DND-41 (cell line): ENCODE measurements around the gene ADD1.
A peak's percentile ranks its signal among the peaks of the same experiment; 100 is the strongest.

Source experiments
- ATAC-seq: fragments of 200-7000 bp; cut with Tn5 transposase; 3 replicates; pipeline ENCODE4 v1.9.1; 2021; ENCODE audit warnings: low read depth; ENCODE audit not compliant: insufficient read depth
- DNase-seq: peaks from one replicate; pipeline ENCODE4 v3.0.0-alpha.2; 2020
- H2AFZ ChIP-seq: 2 replicates; pipeline ENCODE4 v1.6.0; 2012; ENCODE audit warnings: low read depth, low read length
- H3K27ac ChIP-seq: 2 replicates; pipeline ENCODE4 v1.5.1; 2012; ENCODE audit warnings: low read length, inconsistent platforms
- H3K27me3 ChIP-seq: fragments of 200-600 bp; sonication (generic); 2 replicates; pipeline ENCODE4 v1.6.0; 2012; ENCODE audit warnings: low read length, mild to moderate bottlenecking, inconsistent platforms; ENCODE audit not compliant: insufficient read depth, poor library complexity
- H3K36me3 ChIP-seq: 2 replicates; pipeline ENCODE4 v1.5.1; 2012; ENCODE audit warnings: low read length, inconsistent platforms; ENCODE audit not compliant: insufficient read depth
- H3K4me1 ChIP-seq: 2 replicates; pipeline ENCODE4 v1.5.1; 2012; ENCODE audit warnings: mild to moderate bottlenecking, low read length; ENCODE audit not compliant: insufficient read depth
- H3K4me2 ChIP-seq: 2 replicates; pipeline ENCODE4 v1.6.0; 2012; ENCODE audit warnings: mild to moderate bottlenecking, moderate library complexity, low read length, inconsistent platforms; ENCODE audit not compliant: insufficient read depth
- H3K4me3 ChIP-seq, 2 experiments: fragments of 200-600 bp in 1 of 2; shearing (Covaris generic) in 1 of 2; 2 replicates each; pipeline ENCODE4 v1.5.1; 2012 to 2016; ENCODE audit warnings: inconsistent platforms in 2 of 2, low read length in 2 of 2, mild to moderate bottlenecking in 2 of 2, low read depth in 1 of 2, moderate library complexity in 1 of 2
- H3K79me2 ChIP-seq: 2 replicates; pipeline ENCODE4 v1.6.0; 2012; ENCODE audit warnings: low read length, inconsistent platforms; ENCODE audit not compliant: insufficient read depth
- H3K9ac ChIP-seq: 2 replicates; pipeline ENCODE4 v1.6.0; 2012; ENCODE audit warnings: low read depth, mild to moderate bottlenecking, inconsistent platforms, low read length, moderate library complexity
- H3K9me3 ChIP-seq: 2 replicates; pipeline ENCODE4 v1.5.1; 2012; ENCODE audit warnings: low read length, moderate library complexity, mild to moderate bottlenecking, inconsistent platforms; ENCODE audit not compliant: insufficient read depth, severe bottlenecking
- H4K20me1 ChIP-seq: 2 replicates; pipeline ENCODE4 v1.6.0; 2012; ENCODE audit warnings: low read length; ENCODE audit not compliant: insufficient read depth
- CTCF ChIP-seq: IDR thresholded peaks from 2 replicates; pipeline ENCODE4 v1.5.1; 2012; ENCODE audit warnings: borderline replicate concordance, low read length, moderate library complexity, mild to moderate bottlenecking; ENCODE audit not compliant: poor library complexity, severe bottlenecking; ENCODE audit errors: extremely low read depth
- EZH2 ChIP-seq: IDR thresholded peaks from 3 replicates; pipeline ENCODE4 v1.6.1; 2012; ENCODE audit warnings: borderline replicate concordance, low read depth, mild to moderate bottlenecking, moderate library complexity, low read length, inconsistent platforms; ENCODE audit not compliant: severe bottlenecking

Gene ADD1

GRCh38 chr4:2795893-2796848, 47.5 kb upstream of the ADD1 start:
- TF ChIP-seq CTCF, result no peak
- no peak for TF ChIP-seq EZH2
- Histone ChIP-seq H3K9me3 (no peaks in the 10 kb centered on the region), H3K27ac (no peak overlapping the region), H4K20me1 (no peaks in the 10 kb centered on the region), H3K27me3 (no peaks in the 10 kb centered on the region), H2AFZ (no peak overlapping the region), H3K4me2 (no peak overlapping the region), H3K79me2 (no peaks in the 10 kb centered on the region), H3K4me1 (no peaks in the 10 kb centered on the region), H3K36me3 (no peaks in the 10 kb centered on the region), H3K4me3 (no peak overlapping the region), H3K9ac (no peak overlapping the region)
- no peak for ATAC-seq
- no peak for DNase-seq

- H3K4me2 ChIP-seq, result no peak overlapping the region
- TF ChIP-seq EZH2 (no peak), CTCF (no peak)
- no peak overlapping the region for H2AFZ ChIP-seq
- no peaks in the 10 kb centered on the region for H3K27me3 ChIP-seq
- no peaks in the 10 kb centered on the region for H3K36me3 ChIP-seq
- no peaks in the 10 kb centered on the region for H4K20me1 ChIP-seq
- H3K9me3 ChIP-seq, result no peaks in the 10 kb centered on the region
- no peak overlapping the region for H3K4me3 ChIP-seq
- no peak for DNase-seq
- H3K9ac ChIP-seq, result no peak overlapping the region
- H3K79me2 ChIP-seq, result no peaks in the 10 kb centered on the region
- no peak for ATAC-seq
- no peaks in the 10 kb centered on the region for H3K4me1 ChIP-seq
- H3K27ac ChIP-seq, result no peak overlapping the region
These were observed 46.6 kb upstream of the ADD1 start for GRCh38 chr4:2796849-2797544.

- Histone ChIP-seq H3K4me2 (no peak overlapping the region), H3K27me3 (no peaks in the 10 kb centered on the region), H4K20me1 (no peaks in the 10 kb centered on the region), H3K79me2 (no peaks in the 10 kb centered on the region), H3K9ac (no peak overlapping the region), H3K4me1 (no peaks in the 10 kb centered on the region), H3K9me3 (no peaks in the 10 kb centered on the region), H3K4me3 (no peak overlapping the region), H3K27ac (no peak overlapping the region), H2AFZ (no peak overlapping the region), H3K36me3 (no peaks in the 10 kb centered on the region)
- TF ChIP-seq EZH2 (no peak), CTCF (no peak)
- peak; percentile 48 for DNase-seq
- ATAC-seq, result peak; percentile 48
These were observed 45.9 kb upstream of the ADD1 start for GRCh38 chr4:2797545-2798305.
